Tibial artery (tissue), 4 donors: ENCODE measurements around the gene MCFD2.

Source experiments
- DNase-seq, 2 donors: peaks; one replicate each; pipeline ENCODE4 v3.0.0-alpha.2; 2019
- H3K27ac ChIP-seq, 2 donors: fragments of 200-600 bp; sonication (generic) in 1 of 2; 1 replicate in 1 of 2; 2 replicates in 1 of 2; pipeline ENCODE4 v1.5.1; 2018 to 2019; ENCODE audit warnings: mild to moderate bottlenecking in 1 of 2
- H3K27me3 ChIP-seq, 2 donors: fragments of 200-600 bp; sonication (generic) in 1 of 2; one replicate each; pipeline versions ENCODE4 v1.5.1 to v1.6.0; 2016 to 2019
- H3K36me3 ChIP-seq, 3 donors: fragments of 200-600 bp; sonication (generic) in 2 of 3; one replicate each; pipeline ENCODE4 v1.5.1; 2016 to 2019; ENCODE audit warnings: mild to moderate bottlenecking in 2 of 3
- H3K4me1 ChIP-seq, 4 donors: fragments of 200-600 bp; sonication (generic) in 2 of 4; 1 replicate in 3 of 4; 2 replicates in 1 of 4; pipeline ENCODE4 v1.5.1; 2016 to 2019
- H3K4me3 ChIP-seq, 2 donors: fragments of 200-600 bp; sonication (generic) in 1 of 2; 1 replicate in 1 of 2; 2 replicates in 1 of 2; pipeline ENCODE4 v1.5.1; 2018 to 2019; ENCODE audit warnings: mild to moderate bottlenecking in 2 of 2
- H3K9me3 ChIP-seq, 3 donors: fragments of 200-600 bp; sonication (generic) in 1 of 3; one replicate each; pipeline ENCODE4 v1.5.1; 2016 to 2019
- intact Hi-C: fragments of 100-400 bp; cut with DNase I; formaldehyde crosslinking; loops from one replicate; pipeline ENCODE4 v1.15.0; 2023; ENCODE audit warnings: low total_unique reads
- TF ChIP-seq, protein P1 (sequence below), 2 experiments: fragments of 200-600 bp in 1 of 2; fragments of 450-650 bp in 1 of 2; IDR thresholded peaks; one replicate each; pipeline ENCODE4 v1.5.1; 2017 to 2019; ENCODE audit warnings: antibody characterized with exemption in 2 of 2, mild to moderate bottlenecking in 1 of 2, moderate library complexity in 1 of 2

Gene MCFD2

GRCh38 chr2:46943881-46944798, 28.5 kb upstream of the MCFD2 start:
- DNase-seq = no peak
- Histone ChIP-seq H3K4me3 (peak overlapping the region in 1 of 2 donors; percentile 93), H3K27ac (peak overlapping the region; percentile 3 to 83), H3K4me1 (peaks cover 0 to 74% (median 42%) of the 10 kb centered on the region in 4 donors), H3K36me3 (peaks cover 0 to 10% (median 0%) of the 10 kb centered on the region in 3 donors), H3K27me3 (no peaks in the 10 kb centered on the region), H3K9me3 (no peaks in the 10 kb centered on the region)
- intact Hi-C loops = no loop called here
- TF ChIP-seq, protein P1, sequence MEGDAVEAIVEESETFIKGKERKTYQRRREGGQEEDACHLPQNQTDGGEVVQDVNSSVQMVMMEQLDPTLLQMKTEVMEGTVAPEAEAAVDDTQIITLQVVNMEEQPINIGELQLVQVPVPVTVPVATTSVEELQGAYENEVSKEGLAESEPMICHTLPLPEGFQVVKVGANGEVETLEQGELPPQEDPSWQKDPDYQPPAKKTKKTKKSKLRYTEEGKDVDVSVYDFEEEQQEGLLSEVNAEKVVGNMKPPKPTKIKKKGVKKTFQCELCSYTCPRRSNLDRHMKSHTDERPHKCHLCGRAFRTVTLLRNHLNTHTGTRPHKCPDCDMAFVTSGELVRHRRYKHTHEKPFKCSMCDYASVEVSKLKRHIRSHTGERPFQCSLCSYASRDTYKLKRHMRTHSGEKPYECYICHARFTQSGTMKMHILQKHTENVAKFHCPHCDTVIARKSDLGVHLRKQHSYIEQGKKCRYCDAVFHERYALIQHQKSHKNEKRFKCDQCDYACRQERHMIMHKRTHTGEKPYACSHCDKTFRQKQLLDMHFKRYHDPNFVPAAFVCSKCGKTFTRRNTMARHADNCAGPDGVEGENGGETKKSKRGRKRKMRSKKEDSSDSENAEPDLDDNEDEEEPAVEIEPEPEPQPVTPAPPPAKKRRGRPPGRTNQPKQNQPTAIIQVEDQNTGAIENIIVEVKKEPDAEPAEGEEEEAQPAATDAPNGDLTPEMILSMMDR (IDR thresholded peaks at IDR 0.05) = no peak

GRCh38 chr2:46942891-46943626, 27.5 kb upstream of the MCFD2 start:
- Histone ChIP-seq H3K4me3 (peak overlapping the region; percentile 83 to 93), H3K4me1 (peaks cover 0 to 64% (median 42%) of the 10 kb centered on the region in 4 donors), H3K9me3 (no peaks in the 10 kb centered on the region), H3K36me3 (peaks cover 0 to 10% (median 0%) of the 10 kb centered on the region in 3 donors), H3K27me3 (no peaks in the 10 kb centered on the region), H3K27ac (peak overlapping the region; percentile 83 to 98)
- DNase-seq = no peak
- TF ChIP-seq, protein P1 (IDR thresholded peaks at IDR 0.05) = no peak
- intact Hi-C loops = no loop called here

- intact Hi-C loops = no loop called here
- DNase-seq = peak; percentile 62 to 78
- Histone ChIP-seq H3K27ac (peak overlapping the region; percentile 83 to 98), H3K9me3 (no peaks in the 10 kb centered on the region), H3K27me3 (no peaks in the 10 kb centered on the region), H3K36me3 (peaks cover 0 to 10% (median 0%) of the 10 kb centered on the region in 3 donors), H3K4me3 (peak overlapping the region; percentile 83 to 93), H3K4me1 (peaks cover 0 to 56% (median 36%) of the 10 kb centered on the region in 4 donors)
- TF ChIP-seq, protein P1 (IDR thresholded peaks at IDR 0.05) = no peak
Measured at GRCh38 chr2:46942143-46942526, 26.5 kb upstream of the MCFD2 start.

GRCh38 chr2:46939626-46940359, 24.2 kb upstream of the MCFD2 start:
- Histone ChIP-seq H3K4me1 (peaks cover 0 to 39% (median 27%) of the 10 kb centered on the region in 4 donors), H3K4me3 (peak overlapping the region; percentile 83 to 93), H3K27ac (peak overlapping the region; percentile 94 to 98), H3K27me3 (no peaks in the 10 kb centered on the region), H3K36me3 (no peaks in the 10 kb centered on the region), H3K9me3 (no peaks in the 10 kb centered on the region)
- no peak for DNase-seq
- TF ChIP-seq, protein P1 (IDR thresholded peaks at IDR 0.05) = no peak
- intact Hi-C loops = no loop called here

- Histone ChIP-seq H3K4me1 (peaks cover 0 to 16% (median 11%) of the 10 kb centered on the region in 4 donors), H3K4me3 (no peak overlapping the region), H3K27ac (no peak overlapping the region), H3K27me3 (no peaks in the 10 kb centered on the region), H3K9me3 (no peaks in the 10 kb centered on the region), H3K36me3 (no peaks in the 10 kb centered on the region)
- TF ChIP-seq, protein P1 (IDR thresholded peaks at IDR 0.05) = peak; percentile 14 to 29
- DNase-seq = no peak
- intact Hi-C loops = no loop called here
Measured at GRCh38 chr2:46937471-46937901, 21.9 kb upstream of the MCFD2 start.
